HTR-8/SVneo (cell line): Measurements from ENCODE around the gene KLHL2.
"Not testable (repeated sequence)": the region's sequence is repeated elsewhere in the genome, so short reads cannot be mapped to it uniquely, and the experiment has no call there.

ENCODE experiments used
- DNase-seq: peaks from one replicate; pipeline ENCODE4 v3.0.0; 2011; ENCODE audit warnings: low spot score, mixed read lengths; ENCODE audit not compliant: insufficient read length
- FAIRE-seq: peaks from 2 replicates; lab custom pipeline; 2011; peaks lifted over from hg19 to GRCh38; lab: Jason Lieb, UNC

KLHL2 gene

DNA sequence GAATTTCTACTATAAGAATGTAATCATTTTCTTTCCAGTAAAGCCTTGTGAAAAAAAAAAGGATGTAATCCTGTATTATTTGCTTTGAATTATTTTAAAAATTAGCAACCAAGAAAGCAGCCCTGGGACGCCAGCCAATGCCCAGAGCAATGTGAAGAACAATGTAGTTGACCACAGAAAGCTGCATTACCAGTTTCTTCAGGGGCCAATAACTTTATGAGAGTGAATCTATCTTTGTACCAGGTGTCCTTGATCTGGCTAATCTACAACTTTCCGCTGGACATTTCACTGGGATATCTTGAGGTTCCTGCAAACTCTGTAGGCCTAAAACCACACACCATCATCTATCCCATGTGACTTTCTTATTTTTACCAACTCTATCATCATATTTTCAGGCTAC is 7.6 kb upstream of the KLHL2 start:
- DNase-seq (no peak), FAIRE-seq (no peak)

DNA sequence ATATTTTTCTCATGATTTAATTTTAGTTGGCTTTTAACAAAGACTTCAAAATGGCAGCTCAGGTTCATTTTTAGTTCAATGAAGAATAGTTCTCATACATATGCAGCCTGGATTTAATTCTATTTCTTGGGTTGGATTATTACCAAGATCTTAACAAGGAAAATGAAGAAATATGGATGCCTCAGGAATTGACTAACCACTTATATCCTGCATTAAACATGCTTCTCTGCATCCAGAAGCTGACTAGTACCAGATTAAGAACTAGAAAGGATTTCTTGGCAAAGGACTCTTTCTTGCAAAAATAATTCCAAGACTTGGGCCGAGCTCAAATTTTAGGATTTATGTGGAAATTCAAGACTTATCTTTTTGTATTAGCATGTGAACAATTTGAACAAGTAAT is 5.6 kb upstream of the KLHL2 start:
- DNase-seq = no peak
- FAIRE-seq = no peak

DNA sequence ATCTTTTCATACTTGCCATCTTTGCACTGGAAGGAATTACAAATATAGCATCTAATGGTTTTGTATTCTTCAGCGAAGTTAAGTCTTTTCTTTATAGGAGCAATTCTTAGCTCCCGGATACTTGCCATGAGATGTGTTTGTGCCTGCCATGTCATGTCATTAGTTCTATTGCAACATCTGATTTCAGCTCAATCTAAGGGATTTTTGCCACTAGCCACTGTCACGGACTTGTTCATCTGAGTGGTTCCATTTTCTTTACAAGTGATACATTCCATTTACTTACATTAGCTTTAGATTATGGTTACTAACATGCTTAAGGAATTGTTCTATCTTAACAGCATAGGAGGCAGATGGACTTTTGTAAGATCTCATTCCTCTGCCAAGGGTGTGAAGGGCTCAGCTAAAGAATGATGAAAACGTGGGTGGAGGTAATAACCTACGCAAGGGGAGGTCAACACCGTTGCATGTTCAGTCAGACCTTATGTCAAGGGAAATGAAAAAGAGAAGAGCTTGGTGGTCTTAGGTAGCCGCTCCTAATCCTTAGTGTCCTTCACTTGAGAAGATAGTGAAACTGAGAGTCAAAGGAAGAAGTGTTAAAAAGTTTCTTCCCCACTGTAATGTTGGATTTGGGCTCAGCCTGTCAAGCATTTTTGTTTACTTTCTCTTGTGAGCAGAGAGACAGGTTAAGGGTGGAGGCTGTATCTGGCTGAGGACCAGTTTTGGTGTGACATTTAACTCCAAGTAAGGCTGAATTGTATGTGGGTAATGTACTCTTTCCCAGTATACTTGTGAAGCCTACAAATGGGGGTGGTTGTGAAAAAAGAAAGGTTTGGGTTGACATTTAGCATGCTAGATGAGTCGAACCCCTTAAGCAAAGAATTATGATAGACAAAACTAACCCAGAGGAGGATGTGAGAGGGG is 3.6 kb upstream of the KLHL2 start:
- DNase-seq = no peak
- no peak for FAIRE-seq

DNA sequence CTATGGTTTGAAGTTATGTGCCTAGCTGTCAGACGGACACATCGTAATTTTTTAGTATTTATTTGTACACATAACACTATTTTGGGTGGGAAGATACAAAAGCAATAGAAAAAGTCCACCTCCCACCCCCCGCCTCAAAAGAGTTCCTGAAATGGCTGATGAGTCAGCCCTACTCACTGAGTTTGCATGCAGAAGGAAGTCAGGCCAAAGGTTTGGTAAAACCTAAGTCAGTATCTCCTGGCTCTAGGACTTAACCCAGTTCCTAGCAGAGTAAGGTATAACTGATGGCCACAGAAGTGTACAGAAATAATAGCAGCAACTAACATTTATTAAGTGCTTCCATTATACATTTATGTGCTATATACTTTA is 2.9 kb upstream of the KLHL2 start:
- no peak for DNase-seq
- FAIRE-seq = no peak

- DNase-seq (peak; percentile 28), FAIRE-seq (no peak)
Observed at GRCh38 chr4:165207016-165207430, 338 bp upstream of the KLHL2 start.

GRCh38 chr4:165208221-165208652 is 876 bp downstream of the KLHL2 start:
- no peak for FAIRE-seq
- no peak for DNase-seq

GRCh38 chr4:165208741-165209388 is 1.5 kb downstream of the KLHL2 start:
- DNase-seq = no peak
- no peak for FAIRE-seq

GRCh38 chr4:165209796-165210195 is 2.4 kb downstream of the KLHL2 start:
- DNase-seq (no peak), FAIRE-seq (no peak)

DNA sequence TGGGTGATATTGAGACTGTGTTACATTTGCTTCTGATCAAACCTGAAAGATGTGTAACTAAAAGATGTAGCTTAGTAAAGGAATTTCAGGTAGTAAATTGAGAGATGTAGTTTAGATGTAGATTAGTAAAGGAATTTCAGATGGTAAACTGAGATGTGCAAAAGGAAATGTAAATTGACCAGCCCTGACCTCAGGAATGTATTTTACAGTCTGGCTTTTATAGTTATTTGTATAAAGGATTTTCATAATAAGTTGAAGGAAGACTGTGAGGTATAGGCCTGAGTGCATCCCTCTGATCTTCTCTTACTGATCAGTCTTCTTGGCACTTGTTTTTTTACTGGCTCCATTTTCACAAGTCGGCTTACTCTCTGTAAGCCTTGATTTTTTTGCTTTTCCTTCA is 3.2 kb downstream of the KLHL2 start:
- DNase-seq = no peak
- FAIRE-seq = no peak

DNA sequence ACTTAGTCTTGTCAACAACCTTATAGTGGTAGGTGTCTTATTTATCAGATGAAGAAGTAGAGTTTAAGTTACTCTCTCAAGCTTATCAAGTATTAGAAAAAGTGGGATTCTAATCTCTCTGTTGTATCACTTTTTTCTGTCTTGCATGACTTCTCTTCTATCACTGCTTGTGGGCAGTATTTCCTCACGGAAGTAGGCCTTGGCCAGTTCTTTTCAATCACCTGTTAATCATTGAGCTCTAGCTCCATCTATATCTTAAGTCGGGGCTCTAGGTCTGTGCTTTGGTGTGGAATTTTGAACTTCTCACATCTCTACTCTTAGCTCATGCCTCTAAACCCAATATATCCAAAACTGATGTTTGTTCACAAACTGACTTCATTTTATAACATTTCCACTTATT is 5.3 kb downstream of the KLHL2 start:
- FAIRE-seq, DNase-seq: not testable (repeated sequence)

DNA sequence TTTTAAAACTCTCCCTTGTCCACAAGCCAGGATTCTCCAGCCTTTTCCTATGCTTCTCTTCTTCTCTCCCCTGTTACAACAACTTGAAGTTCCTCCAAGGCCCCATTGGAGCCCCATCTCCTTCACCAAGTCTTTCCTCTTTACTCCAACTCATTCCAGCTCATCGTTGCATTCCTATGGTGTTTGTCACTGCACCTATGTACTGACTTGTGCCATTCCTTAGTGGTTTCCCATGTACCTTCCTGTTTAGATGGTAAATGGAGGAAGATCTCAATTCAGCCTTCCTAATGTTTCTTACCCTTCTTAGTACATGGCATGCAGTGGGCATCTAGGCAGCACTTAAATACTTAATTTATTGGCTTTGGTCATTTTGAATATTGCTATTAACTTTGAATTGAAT is 6.0 kb downstream of the KLHL2 start:
- not testable (repeated sequence) for FAIRE-seq, DNase-seq

DNA sequence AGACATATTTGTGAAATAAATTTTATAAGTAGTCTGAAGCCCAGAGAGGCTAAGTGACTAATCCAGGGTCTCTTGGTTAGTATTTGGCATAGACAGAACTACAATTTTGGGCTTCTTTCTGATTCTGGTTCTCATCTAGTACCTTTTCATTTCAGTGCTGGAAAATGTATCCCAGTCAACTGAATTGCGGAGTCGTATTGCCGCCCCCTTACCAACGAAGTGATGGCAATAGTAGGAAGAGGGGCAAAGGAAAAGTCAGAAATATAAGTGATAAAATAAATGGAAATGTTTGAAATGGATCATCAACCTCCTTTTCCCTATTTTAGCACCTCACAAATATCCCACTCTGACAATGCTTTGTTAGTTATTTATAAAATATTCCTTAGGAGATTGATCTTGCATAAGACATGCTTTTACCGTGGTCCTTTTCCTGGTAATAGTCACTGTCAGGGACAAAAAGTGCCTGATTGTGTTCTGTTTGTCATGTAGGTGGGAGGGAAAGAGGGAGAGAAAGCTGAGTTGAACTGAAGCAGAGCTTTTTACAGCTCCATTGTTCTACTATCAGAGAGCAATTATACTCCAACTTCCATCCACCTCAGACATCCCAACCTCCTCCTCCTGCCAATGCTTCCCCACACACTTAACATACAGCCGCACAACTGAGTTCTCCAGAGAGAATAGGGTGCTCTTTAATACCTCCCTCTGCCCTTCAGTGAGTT is 6.8 kb downstream of the KLHL2 start:
- not testable (repeated sequence) for FAIRE-seq, DNase-seq

- not testable (repeated sequence) for FAIRE-seq, DNase-seq
Observed at GRCh38 chr4:165215034-165215751, 7.8 kb downstream of the KLHL2 start.

DNA sequence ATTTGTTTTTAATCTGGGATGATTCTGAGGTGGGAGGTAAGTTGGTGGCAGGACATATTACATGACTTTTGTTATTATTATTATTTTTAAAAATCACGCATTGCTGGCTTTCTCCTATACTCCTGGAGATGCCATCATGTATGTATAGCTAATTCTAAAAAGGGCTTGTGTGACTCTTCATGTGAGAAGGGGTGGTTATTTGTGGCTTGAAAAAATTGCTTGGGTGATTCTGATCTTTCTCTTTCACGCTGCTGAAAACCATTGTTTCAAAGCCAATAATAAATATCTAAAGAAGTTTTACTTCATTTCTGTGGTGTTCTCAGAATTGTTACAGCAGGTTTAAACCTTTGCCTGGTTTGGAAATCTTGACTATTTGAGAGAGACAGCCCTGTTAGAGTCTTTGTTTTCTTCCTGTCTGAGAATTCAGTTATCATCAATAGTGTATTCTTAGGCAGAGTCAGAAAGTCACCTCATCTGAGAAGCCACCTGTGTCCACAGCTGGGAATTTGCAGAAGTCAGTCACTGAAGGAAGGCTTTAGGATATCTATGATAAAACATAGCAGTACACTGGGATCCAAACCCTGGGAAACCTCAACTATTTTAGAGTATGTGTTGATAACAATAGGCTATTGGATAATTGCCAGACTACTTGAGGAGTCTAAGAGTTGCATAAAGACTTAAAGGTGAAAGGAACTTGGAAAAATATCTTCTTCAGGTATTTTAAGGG is 8.6 kb downstream of the KLHL2 start:
- not testable (repeated sequence) for FAIRE-seq, DNase-seq

GRCh38 chr4:165217325-165217724 is 10.0 kb downstream of the KLHL2 start:
- DNase-seq = no peak
- no peak for FAIRE-seq

- peak; percentile 51 for FAIRE-seq
Observed at GRCh38 chr4:165221306-165221705, 13.9 kb downstream of the KLHL2 start.

GRCh38 chr4:165221993-165222650 is 14.8 kb downstream of the KLHL2 start:
- FAIRE-seq = peak; percentile 87
- DNase-seq = not testable (repeated sequence)

More at GRCh38 chr4:165221306-165221705, 13.9 kb downstream of the KLHL2 start:
- not testable (repeated sequence) for DNase-seq

DNA sequence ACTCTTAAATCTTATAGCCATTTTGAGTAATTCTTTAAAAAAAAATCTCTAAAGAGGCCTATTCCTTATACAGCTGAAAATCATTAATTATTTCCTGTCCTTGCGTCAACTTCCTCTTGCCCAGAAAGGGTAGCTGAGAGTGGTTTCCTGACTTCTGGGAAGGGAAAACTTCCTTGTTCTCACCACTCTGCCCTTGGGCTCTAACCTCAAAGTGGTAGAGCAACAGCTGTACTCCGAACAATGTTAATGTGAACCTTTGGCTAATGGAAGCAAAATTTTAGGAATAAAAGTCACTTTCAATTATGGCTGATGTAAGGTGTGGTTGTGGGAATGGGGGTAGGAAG is 15.3 kb downstream of the KLHL2 start:
- DNase-seq (no peak), FAIRE-seq (no peak)

- peak; percentile 82 for FAIRE-seq
- DNase-seq = not testable (repeated sequence)
Observed at GRCh38 chr4:165227401-165227800, 20.0 kb downstream of the KLHL2 start.
